BE2C (cell line): ENCODE measurements around the gene UHRF1.
"Not testable (repeated sequence)": the region's sequence is repeated elsewhere in the genome, so short reads cannot be mapped to it uniquely, and the experiment has no call there.

Source experiments
- DNase-seq: peaks from one replicate; pipeline ENCODE4 v3.0.0-alpha.2; 2020
- H3K27me3 ChIP-seq: fragments of 250-450 bp; sonication (Bioruptor Pico); 2 replicates; pipeline ENCODE4 v1.5.1; 2020; ENCODE audit warnings: mild to moderate bottlenecking
- H3K36me3 ChIP-seq: fragments of 250-450 bp; sonication (Bioruptor Pico); 2 replicates; pipeline ENCODE4 v1.5.1; 2020; ENCODE audit warnings: mild to moderate bottlenecking
- H3K4me1 ChIP-seq: fragments of 250-450 bp; sonication (Bioruptor Pico); 2 replicates; pipeline ENCODE4 v1.5.1; 2020
- H3K4me3 ChIP-seq: 2 replicates; pipeline ENCODE4 v1.5.1; 2011; ENCODE audit warnings: low read depth, low read length
- H3K9me3 ChIP-seq: fragments of 250-450 bp; sonication (Bioruptor Pico); 2 replicates; pipeline ENCODE4 v1.5.1; 2020
- CTCF ChIP-seq: IDR thresholded peaks from 2 replicates; pipeline ENCODE4 v1.5.1; 2012; ENCODE audit warnings: mild to moderate bottlenecking, low read depth, low read length

UHRF1 gene

GRCh38 chr19:4930664-4931063 lies 21.4 kb downstream of the UHRF1 start:
- no peaks in the 10 kb centered on the region for H3K4me1 ChIP-seq
- peaks cover 84% of the 10 kb centered on the region for H3K36me3 ChIP-seq
- H3K9me3 ChIP-seq, result no peaks in the 10 kb centered on the region
- no peak for TF ChIP-seq CTCF
- DNase-seq, result no peak
- H3K4me3 ChIP-seq, result no peak overlapping the region
- no peaks in the 10 kb centered on the region for H3K27me3 ChIP-seq

DNA sequence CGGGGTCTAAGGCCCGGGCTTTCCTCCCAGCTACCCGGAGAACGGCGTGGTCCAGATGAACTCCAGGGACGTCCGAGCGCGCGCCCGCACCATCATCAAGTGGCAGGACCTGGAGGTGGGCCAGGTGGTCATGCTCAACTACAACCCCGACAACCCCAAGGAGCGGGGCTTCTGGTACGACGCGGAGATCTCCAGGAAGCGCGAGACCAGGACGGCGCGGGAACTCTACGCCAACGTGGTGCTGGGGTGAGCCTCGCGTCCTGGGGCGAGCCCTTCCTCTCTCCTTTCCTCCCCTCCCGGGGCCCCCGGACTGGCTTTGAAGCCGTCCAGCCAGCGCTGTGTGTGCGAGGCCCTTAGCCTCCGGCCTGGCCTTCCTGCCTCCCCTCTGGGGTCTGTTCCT lies 23.4 kb downstream of the UHRF1 start:
- H3K4me3 ChIP-seq, result no peak overlapping the region
- TF ChIP-seq CTCF, result no peak
- DNase-seq, result no peak
- peaks cover 86% of the 10 kb centered on the region for H3K36me3 ChIP-seq
- H3K4me1 ChIP-seq, result no peaks in the 10 kb centered on the region
- no peaks in the 10 kb centered on the region for H3K27me3 ChIP-seq
- H3K9me3 ChIP-seq, result no peaks in the 10 kb centered on the region

DNA sequence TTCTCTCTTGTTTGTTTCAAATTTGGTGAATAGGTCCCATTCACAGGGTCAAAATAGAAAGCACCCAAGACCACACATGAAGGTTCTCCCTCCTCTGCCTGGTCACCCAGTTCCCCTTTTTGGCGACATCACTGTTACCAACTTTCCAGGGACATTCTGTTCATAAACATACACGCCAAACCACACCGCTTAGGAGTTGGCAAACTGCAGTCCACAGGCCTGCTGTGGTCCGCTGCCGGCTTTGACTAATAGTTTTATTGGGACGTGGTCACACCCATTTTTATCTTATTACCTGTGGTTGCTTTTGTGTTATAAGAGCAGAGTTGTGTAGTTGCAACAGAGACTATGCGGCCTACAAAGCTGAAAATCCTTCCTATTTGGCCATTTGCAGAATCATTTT lies 24.2 kb downstream of the UHRF1 start:
- H3K27me3 ChIP-seq, result no peaks in the 10 kb centered on the region
- no peak overlapping the region for H3K4me3 ChIP-seq
- TF ChIP-seq CTCF, result no peak
- peaks cover 81% of the 10 kb centered on the region for H3K36me3 ChIP-seq
- no peaks in the 10 kb centered on the region for H3K9me3 ChIP-seq
- no peaks in the 10 kb centered on the region for H3K4me1 ChIP-seq
- DNase-seq, result no peak

DNA sequence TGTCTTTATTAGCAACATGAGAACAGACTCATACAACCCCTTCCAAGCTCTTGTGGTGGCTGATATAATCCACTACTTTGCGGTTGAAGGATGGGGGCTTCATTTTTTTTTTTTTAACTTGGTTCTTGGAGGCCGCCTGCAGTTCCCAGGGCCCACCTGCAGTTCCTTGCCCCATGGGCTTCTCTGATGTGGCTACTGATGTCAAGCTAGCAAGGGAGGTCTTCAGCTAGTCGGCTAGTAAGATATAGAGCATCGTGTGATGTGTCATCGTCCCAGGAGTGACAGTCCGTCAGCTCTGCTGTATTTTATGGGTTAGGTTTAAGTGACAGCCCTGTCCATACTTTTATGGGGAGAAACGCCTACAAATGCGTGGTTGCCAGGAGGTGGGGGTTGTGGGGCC lies 26.1 kb downstream of the UHRF1 start:
- peaks cover 69% of the 10 kb centered on the region for H3K36me3 ChIP-seq
- DNase-seq, result no peak
- H3K4me1 ChIP-seq, result no peaks in the 10 kb centered on the region
- H3K4me3 ChIP-seq, result no peak overlapping the region
- no peaks in the 10 kb centered on the region for H3K9me3 ChIP-seq
- TF ChIP-seq CTCF, result no peak
- no peaks in the 10 kb centered on the region for H3K27me3 ChIP-seq

DNA sequence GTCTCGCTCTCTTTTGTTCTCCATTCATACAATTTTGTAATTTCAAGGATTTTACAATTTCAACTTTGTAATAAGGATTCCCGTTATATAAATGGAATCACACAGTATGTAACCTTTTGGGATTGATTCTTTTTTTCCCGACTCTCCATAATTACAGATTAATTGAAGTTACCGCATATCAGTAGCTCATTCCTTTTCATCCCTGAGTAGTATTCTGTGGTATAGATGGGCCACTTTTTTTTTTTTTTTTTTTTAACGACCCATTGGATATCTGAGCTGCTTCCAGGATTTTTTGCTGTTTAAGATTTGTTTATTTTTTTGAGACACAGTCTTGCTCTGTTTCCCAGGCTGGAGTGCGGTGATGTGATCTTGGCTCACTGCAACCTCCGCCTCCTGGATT lies 27.8 kb downstream of the UHRF1 start:
- Histone ChIP-seq H3K36me3 (peaks cover 65% of the 10 kb centered on the region), H3K4me1 (no peaks in the 10 kb centered on the region), H3K9me3 (no peaks in the 10 kb centered on the region), H3K4me3 (no peak overlapping the region), H3K27me3 (no peaks in the 10 kb centered on the region)
- DNase-seq, result no peak
- TF ChIP-seq CTCF, result no peak

DNA sequence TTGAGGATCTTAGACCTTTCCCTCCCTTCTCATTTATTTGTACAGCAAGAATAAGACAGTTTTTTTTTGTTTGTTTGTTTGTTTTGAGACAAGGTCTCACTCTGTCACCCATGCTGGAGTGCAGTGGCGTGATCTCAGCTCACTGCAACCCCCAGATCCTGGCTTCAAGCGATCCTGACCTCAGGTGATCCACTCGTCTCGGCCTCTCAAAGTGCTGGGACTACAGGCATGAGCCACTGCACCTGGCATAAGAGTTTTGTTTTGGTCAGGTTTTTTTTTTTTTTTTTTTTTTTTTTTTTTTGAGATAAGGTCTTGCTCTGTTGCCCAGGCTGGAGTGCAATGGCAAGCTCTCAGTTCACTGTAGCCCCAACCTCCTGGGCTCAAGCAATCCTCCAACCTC lies 29.2 kb downstream of the UHRF1 start:
- H3K27me3 ChIP-seq, DNase-seq, H3K4me3 ChIP-seq, H3K4me1 ChIP-seq, H3K9me3 ChIP-seq: not testable (repeated sequence)
- peaks cover 64% of the 10 kb centered on the region for H3K36me3 ChIP-seq

DNA sequence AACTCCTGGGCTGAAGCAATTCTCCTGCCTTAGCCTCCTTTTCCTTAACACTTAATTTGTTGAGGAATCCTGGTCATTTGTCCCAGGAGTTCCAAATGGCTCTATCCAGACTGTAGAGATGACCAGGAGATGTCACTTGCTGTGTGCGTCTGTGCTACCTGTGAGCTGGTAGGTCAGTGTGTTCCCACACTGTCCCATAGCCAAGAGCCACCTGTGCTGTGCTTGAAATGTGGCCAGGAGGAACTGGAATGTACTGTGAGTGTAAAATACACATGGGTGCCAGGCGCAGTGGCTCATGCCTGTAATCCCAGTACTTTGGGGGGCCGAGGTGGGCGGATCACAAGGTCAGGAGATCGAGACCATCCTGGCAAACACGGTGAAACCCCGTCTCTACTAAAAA lies 30.2 kb downstream of the UHRF1 start:
- DNase-seq, result no peak
- Histone ChIP-seq H3K27me3 (no peaks in the 10 kb centered on the region), H3K4me1 (no peaks in the 10 kb centered on the region), H3K9me3 (no peaks in the 10 kb centered on the region), H3K36me3 (peaks cover 66% of the 10 kb centered on the region), H3K4me3 (no peak overlapping the region)
- TF ChIP-seq CTCF, result no peak

DNA sequence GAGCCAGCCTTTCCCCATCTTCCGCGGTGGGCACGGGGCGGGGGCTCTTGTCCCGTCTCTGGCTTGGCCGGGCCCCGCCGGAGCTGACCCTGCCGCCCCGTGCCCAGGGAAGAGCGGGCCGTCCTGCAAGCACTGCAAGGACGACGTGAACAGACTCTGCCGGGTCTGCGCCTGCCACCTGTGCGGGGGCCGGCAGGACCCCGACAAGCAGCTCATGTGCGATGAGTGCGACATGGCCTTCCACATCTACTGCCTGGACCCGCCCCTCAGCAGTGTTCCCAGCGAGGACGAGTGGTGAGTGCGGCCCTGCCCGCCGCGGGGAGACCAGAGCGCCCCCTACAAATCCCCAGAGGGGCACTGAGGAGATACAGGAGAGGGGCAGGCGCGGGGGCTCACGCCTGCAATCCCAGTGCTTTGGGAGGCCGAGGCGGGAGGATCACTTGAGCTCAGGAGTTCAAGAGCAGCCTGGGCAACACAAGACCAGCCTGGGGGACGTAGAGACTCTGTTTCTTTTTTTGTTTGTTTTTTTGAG lies 32.4 kb downstream of the UHRF1 start:
- H3K36me3 ChIP-seq, result peaks cover 64% of the 10 kb centered on the region
- H3K4me3 ChIP-seq, DNase-seq, H3K4me1 ChIP-seq, H3K27me3 ChIP-seq, H3K9me3 ChIP-seq: not testable (repeated sequence)

- not testable (repeated sequence) for DNase-seq
- H3K36me3 ChIP-seq, result peaks cover 80% of the 10 kb centered on the region
These were observed 41.3 kb downstream of the UHRF1 start for GRCh38 chr19:4950650-4951049.

More at GRCh38 chr19:4950650-4951049, 41.3 kb downstream of the UHRF1 start:
- H3K27me3 ChIP-seq, H3K4me3 ChIP-seq, H3K4me1 ChIP-seq, H3K9me3 ChIP-seq: not testable (repeated sequence)
